ENCODE results near the gene TFDP2. TPM values are rescaled to one million over a fixed set of nuclear protein-coding genes. Genes with fewer than 3 reads are reported as not detected.
"Not testable (repeated sequence)": the region's sequence is repeated elsewhere in the genome, so short reads cannot be mapped to it uniquely, and the experiment has no call there.

TFDP2 gene
- total and polyA plus RNA-seq, 7 experiments from 2014 or later: 23.7 to 44.7 (median 40.6) TPM

DNA sequence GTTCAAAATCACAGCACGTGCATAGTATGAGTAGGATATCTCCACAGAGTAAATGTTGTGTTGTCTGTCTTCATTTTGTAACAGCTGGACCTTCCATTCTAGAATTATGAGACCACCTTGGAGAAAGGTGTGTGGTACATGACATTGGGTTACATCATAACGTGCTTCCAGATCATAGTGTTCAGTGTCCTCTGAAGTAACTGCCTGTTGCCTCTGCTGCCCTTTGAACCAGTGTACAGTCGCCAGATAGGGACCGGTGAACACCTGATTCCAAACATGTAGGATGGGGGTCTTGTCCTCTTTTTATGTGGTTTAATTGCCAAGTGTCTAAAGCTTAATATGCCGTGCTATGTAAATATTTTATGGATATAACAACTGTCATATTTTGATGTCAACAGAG, 223.7 kb downstream of the TFDP2 start:
- intact Hi-C loops (cut with micrococcal nuclease); ATAC-seq; H3K4me1 ChIP-seq (ENCODE audit: control insufficient read depth in 2 of 2, insufficient read depth in 2 of 2, low read length in 2 of 2); H3K27ac ChIP-seq (ENCODE audit: low read depth, low read length); POLR2A ChIA-PET; H3K4me1 Mint-ChIP-seq; H3K4me3 Mint-ChIP-seq; H3K4me3 ChIP-seq (ENCODE audit: low read length); DNase-seq; H3K9me3 Mint-ChIP-seq; H3K27me3 ChIP-seq (ENCODE audit: control insufficient read depth in 2 of 2, insufficient read depth in 2 of 2, low read length in 2 of 2); H3K27me3 Mint-ChIP-seq; H3K9me3 ChIP-seq (ENCODE audit: control insufficient read depth in 2 of 3, low read length in 3 of 3): not testable (repeated sequence)
- Mint-ChIP-seq H3K27ac (peak overlapping the region in 6 of 9 donors; percentile 23 to 77 (median 43)), H3K36me3 (peaks cover 0 to 43% (median 23%) of the 10 kb centered on the region in 5 donors)
- CTCF ChIA-PET: interaction anchor here (0.6 to 1.1 kb wide), 2 partner anchors 12 to 279 kb away, joined by 4 to 5 read pairs; no protein-coding TSS in a partner anchor
- H3K36me3 ChIP-seq (ENCODE audit: control insufficient read depth in 2 of 3, insufficient read depth in 3 of 3, low read length in 3 of 3): peaks cover 0 to 12% (median 0%) of the 10 kb centered on the region in 3 experiments

DNA sequence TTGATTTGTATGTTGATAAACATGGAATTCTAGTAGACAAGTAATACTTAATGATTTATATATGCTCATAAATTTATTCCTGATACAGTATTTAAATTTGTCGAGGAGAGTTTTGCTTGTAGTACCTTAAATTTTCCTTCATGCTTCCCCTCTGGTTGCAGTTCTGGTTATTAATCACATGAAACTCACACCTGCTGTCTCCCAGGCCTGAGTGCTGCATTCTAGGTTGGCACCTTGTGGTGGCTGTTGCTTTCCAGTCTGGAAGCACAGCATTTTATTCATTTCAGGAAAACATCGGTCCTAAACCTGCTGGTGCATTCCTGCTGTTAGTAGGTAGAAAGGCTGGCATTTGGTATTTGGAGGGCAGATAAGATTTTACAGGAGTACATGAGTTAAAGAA, 228.0 kb downstream of the TFDP2 start:
- no peaks in the 10 kb centered on the region for H3K9me3 Mint-ChIP-seq
- H3K36me3 Mint-ChIP-seq: peaks cover 1 to 34% (median 13%) of the 10 kb centered on the region in 5 donors
- Histone ChIP-seq H3K4me3 (ENCODE audit: low read length) (no peak overlapping the region), H3K36me3 (ENCODE audit: control insufficient read depth in 2 of 3, insufficient read depth in 3 of 3, low read length in 3 of 3) (no peaks in the 10 kb centered on the region), H3K27me3 (ENCODE audit: control insufficient read depth in 2 of 2, insufficient read depth in 2 of 2, low read length in 2 of 2) (no peaks in the 10 kb centered on the region), H3K9me3 (ENCODE audit: control insufficient read depth in 2 of 3, low read length in 3 of 3) (no peaks in the 10 kb centered on the region), H3K4me1 (ENCODE audit: control insufficient read depth in 2 of 2, insufficient read depth in 2 of 2, low read length in 2 of 2) (no peaks in the 10 kb centered on the region), H3K27ac (ENCODE audit: low read depth, low read length) (no peak overlapping the region)
- H3K27ac Mint-ChIP-seq: peak overlapping the region in 1 of 9 donors; percentile 6
- no peak overlapping the region for H3K4me3 Mint-ChIP-seq
- CTCF ChIA-PET: no interaction called here
- ATAC-seq (no peak), DNase-seq (no peak)
- intact Hi-C loops (cut with micrococcal nuclease): no loop called here
- no peaks in the 10 kb centered on the region for H3K27me3 Mint-ChIP-seq
- POLR2A ChIA-PET: no interaction called here
- H3K4me1 Mint-ChIP-seq: no peaks in the 10 kb centered on the region

DNA sequence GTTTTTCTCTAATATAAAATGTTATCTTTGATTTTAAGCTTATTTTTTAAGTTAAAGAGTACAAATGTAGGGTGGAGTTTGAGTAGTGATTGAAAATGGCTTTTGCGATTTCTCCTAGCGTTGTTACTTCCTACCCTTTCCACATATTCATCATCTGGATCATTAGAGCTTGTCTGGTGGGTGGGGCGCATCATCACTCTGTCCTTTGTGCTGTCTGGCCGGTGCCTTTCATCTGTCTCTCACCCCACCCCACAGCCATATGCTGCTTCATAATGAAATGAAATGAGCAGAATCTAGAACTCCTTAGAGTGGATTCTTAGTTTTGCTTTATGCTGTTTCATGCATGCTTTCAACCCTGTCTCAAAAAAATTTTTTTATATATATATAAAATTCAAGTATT, 228.6 kb downstream of the TFDP2 start:
- no peaks in the 10 kb centered on the region for H3K27me3 ChIP-seq (ENCODE audit: control insufficient read depth in 2 of 2, insufficient read depth in 2 of 2, low read length in 2 of 2)
- H3K9me3 Mint-ChIP-seq: no peaks in the 10 kb centered on the region
- no peak overlapping the region for H3K27ac Mint-ChIP-seq
- ChIA-PET POLR2A (interaction anchor here (0.7 kb wide), 1 partner anchor 204 kb away, joined by 3 read pairs; no protein-coding TSS in a partner anchor), CTCF (no interaction called here)
- ATAC-seq (no peak), DNase-seq (no peak)
- no peaks in the 10 kb centered on the region for H3K4me1 ChIP-seq (ENCODE audit: control insufficient read depth in 2 of 2, insufficient read depth in 2 of 2, low read length in 2 of 2)
- H3K36me3 Mint-ChIP-seq: peaks cover 3 to 35% (median 15%) of the 10 kb centered on the region in 5 donors
- no peaks in the 10 kb centered on the region for H3K9me3 ChIP-seq (ENCODE audit: control insufficient read depth in 2 of 3, low read length in 3 of 3)
- no peak overlapping the region for H3K27ac ChIP-seq (ENCODE audit: low read depth, low read length)
- intact Hi-C loops (cut with micrococcal nuclease): no loop called here
- H3K4me3 Mint-ChIP-seq: no peak overlapping the region
- no peaks in the 10 kb centered on the region for H3K36me3 ChIP-seq (ENCODE audit: control insufficient read depth in 2 of 3, insufficient read depth in 3 of 3, low read length in 3 of 3)
- no peaks in the 10 kb centered on the region for H3K27me3 Mint-ChIP-seq
- no peaks in the 10 kb centered on the region for H3K4me1 Mint-ChIP-seq
- H3K4me3 ChIP-seq (ENCODE audit: low read length): no peak overlapping the region

DNA sequence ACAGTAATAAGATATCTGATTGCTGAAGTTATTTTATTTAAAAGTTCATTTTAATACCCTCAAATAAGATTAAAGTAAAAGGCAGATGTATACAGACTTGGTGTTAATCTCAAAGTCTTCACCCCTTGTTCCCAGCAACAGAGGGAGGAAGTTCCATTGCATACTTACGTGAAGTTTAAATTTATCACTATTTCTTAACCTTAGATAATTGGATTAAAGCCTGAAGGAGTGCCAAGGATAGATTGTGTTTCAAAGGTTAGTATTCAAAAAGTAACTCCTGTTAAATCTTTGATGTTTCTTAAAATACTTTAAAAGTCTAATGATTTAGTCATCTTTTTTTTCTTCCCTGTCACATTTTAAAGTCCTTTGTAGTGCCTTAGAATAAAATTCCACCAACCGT, 233.6 kb downstream of the TFDP2 start:
- Mint-ChIP-seq H3K9me3 (peaks cover 0 to 5% (median 0%) of the 10 kb centered on the region in 11 donors), H3K4me1 (peaks cover 0 to 5% (median 3%) of the 10 kb centered on the region in 7 donors), H3K27ac (no peak overlapping the region), H3K36me3 (peaks cover 5 to 18% (median 11%) of the 10 kb centered on the region in 5 donors), H3K27me3 (no peaks in the 10 kb centered on the region), H3K4me3 (no peak overlapping the region)
- ChIA-PET POLR2A (no interaction called here), CTCF (no interaction called here)
- H3K4me3 ChIP-seq (ENCODE audit: low read length): no peak overlapping the region
- H3K27me3 ChIP-seq (ENCODE audit: control insufficient read depth in 2 of 2, insufficient read depth in 2 of 2, low read length in 2 of 2): no peaks in the 10 kb centered on the region
- intact Hi-C loops (cut with micrococcal nuclease): no loop called here
- no peak for DNase-seq
- H3K4me1 ChIP-seq (ENCODE audit: control insufficient read depth in 2 of 2, insufficient read depth in 2 of 2, low read length in 2 of 2): no peaks in the 10 kb centered on the region
- ATAC-seq: no peak
- no peaks in the 10 kb centered on the region for H3K36me3 ChIP-seq (ENCODE audit: control insufficient read depth in 2 of 3, insufficient read depth in 3 of 3, low read length in 3 of 3)
- no peaks in the 10 kb centered on the region for H3K9me3 ChIP-seq (ENCODE audit: control insufficient read depth in 2 of 3, low read length in 3 of 3)
- H3K27ac ChIP-seq (ENCODE audit: low read depth, low read length): no peak overlapping the region

DNA sequence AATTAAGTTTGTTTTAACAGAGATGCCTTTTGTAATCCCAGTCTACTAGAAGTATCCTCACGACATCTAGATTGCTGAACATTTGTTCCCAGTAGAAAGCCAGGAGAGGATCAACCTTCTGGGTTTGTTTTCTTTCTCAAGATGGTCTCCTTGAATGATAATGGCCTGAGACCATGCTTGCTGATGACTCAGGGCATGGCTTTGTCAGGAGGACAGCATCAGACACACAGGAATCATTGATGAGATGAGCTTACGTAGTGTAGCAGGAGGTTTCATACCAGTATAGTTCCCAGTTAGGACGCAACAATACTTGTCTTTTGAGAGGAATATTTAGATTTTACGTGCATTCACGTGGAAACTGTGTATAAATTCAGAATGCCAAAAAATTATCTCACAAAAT, 234.3 kb downstream of the TFDP2 start:
- H3K4me1 ChIP-seq (ENCODE audit: control insufficient read depth in 2 of 2, insufficient read depth in 2 of 2, low read length in 2 of 2): no peaks in the 10 kb centered on the region
- Mint-ChIP-seq H3K9me3 (peaks cover 0 to 5% (median 0%) of the 10 kb centered on the region in 11 donors), H3K4me1 (peaks cover 0 to 5% (median 3%) of the 10 kb centered on the region in 7 donors), H3K27ac (peak overlapping the region in 1 of 9 donors; percentile 5), H3K4me3 (no peak overlapping the region), H3K27me3 (no peaks in the 10 kb centered on the region), H3K36me3 (peaks cover 5 to 18% (median 11%) of the 10 kb centered on the region in 5 donors)
- H3K4me3 ChIP-seq (ENCODE audit: low read length): no peak overlapping the region
- H3K27ac ChIP-seq (ENCODE audit: low read depth, low read length): no peak overlapping the region
- intact Hi-C loops (cut with micrococcal nuclease): no loop called here
- H3K9me3 ChIP-seq (ENCODE audit: control insufficient read depth in 2 of 3, low read length in 3 of 3): no peaks in the 10 kb centered on the region
- no peak for ATAC-seq
- no peaks in the 10 kb centered on the region for H3K36me3 ChIP-seq (ENCODE audit: control insufficient read depth in 2 of 3, insufficient read depth in 3 of 3, low read length in 3 of 3)
- ChIA-PET CTCF (no interaction called here), POLR2A (interaction anchor here (1.1 kb wide), 1 partner anchor 183 kb away, joined by 5 read pairs; no protein-coding TSS in a partner anchor)
- no peak for DNase-seq
- H3K27me3 ChIP-seq (ENCODE audit: control insufficient read depth in 2 of 2, insufficient read depth in 2 of 2, low read length in 2 of 2): no peaks in the 10 kb centered on the region

DNA sequence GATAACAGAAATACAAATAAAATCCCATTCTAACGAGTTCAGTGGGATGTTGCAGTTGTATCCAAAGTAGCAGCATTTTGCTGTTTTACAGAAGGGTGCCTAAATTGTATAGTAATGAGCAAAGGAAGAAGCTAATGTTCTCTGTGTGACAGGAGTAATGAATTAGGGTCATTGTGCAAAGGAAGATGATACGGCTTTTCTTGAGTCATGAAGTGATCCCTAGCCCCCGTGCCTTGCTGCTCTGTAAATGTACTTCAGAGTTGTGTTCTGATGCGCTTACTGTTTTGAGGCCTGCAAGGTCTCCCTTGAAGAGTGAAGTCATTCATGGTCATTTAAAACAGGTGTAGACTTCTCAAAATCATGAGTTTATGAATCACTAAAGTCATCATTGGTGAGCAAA, 235.0 kb downstream of the TFDP2 start:
- Histone ChIP-seq H3K27ac (ENCODE audit: low read depth, low read length) (no peak overlapping the region), H3K4me3 (ENCODE audit: low read length) (no peak overlapping the region), H3K9me3 (ENCODE audit: control insufficient read depth in 2 of 3, low read length in 3 of 3) (no peaks in the 10 kb centered on the region), H3K36me3 (ENCODE audit: control insufficient read depth in 2 of 3, insufficient read depth in 3 of 3, low read length in 3 of 3) (peaks cover 0 to 2% (median 0%) of the 10 kb centered on the region in 3 experiments), H3K27me3 (ENCODE audit: control insufficient read depth in 2 of 2, insufficient read depth in 2 of 2, low read length in 2 of 2) (no peaks in the 10 kb centered on the region), H3K4me1 (ENCODE audit: control insufficient read depth in 2 of 2, insufficient read depth in 2 of 2, low read length in 2 of 2) (no peaks in the 10 kb centered on the region)
- ChIA-PET POLR2A (interaction anchor here (1.1 to 2.0 kb wide), 2 partner anchors 174 to 183 kb away, joined by 5 to 8 read pairs; no protein-coding TSS in a partner anchor), CTCF (interaction anchor here (0.6 to 2.6 kb wide), 8 partner anchors 12 to 344 kb away, joined by 3 to 14 read pairs (median 4); partner anchors contain the start of gene RNF7)
- Mint-ChIP-seq H3K4me1 (peaks cover 0 to 5% (median 3%) of the 10 kb centered on the region in 7 donors), H3K36me3 (peaks cover 7 to 24% (median 11%) of the 10 kb centered on the region in 5 donors), H3K27ac (no peak overlapping the region), H3K4me3 (no peak overlapping the region), H3K9me3 (peaks cover 0 to 5% (median 0%) of the 10 kb centered on the region in 11 donors), H3K27me3 (no peaks in the 10 kb centered on the region)
- no peak for ATAC-seq
- no peak for DNase-seq
- intact Hi-C loops (cut with micrococcal nuclease): no loop called here
